ENCODE measurements around the gene NACC2. TPM values are rescaled to one million over a fixed set of nuclear protein-coding genes. Genes with fewer than 3 reads are reported as not detected.

Gene NACC2
- total RNA-seq, 4 donors from 2014 or later = 26.0 to 51.7 (median 43.5) TPM

DNA sequence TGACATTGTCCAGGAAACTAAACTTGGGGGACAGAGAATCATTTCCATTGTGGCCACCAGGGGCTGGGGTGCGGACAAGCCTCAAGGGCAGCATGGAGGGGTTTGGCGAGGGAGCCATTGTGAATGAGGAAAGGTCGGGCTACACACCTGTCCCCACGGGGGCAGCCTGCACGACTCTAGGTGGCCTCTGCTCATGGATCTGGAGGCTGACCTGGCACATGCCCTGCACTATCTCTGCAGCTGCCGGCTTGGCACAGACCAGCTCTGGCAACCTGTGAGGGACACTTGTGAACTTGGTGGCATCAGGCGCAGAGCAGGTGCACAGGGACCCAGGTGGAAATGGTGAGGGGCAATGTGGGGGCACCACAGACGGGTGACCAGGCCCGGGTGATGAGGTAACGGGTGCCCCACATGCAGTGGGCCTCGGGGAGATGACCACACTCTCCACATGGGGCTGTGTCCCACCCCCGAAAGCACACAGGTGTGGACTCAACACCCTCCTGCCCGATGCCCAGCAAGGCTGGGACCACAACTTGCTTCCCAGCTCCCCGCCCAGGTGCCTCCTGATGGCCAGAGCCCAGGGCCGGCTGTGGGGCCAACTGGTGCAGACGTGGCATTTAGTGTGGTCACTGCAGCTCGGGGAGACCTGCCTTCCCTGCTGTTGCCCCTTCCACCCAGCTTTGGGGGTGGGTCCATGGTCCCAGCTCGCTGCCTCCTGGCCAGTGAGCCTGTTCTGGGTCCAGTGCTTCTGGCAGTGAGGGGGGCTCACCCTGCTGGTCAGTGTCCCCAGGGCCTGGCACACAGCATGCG, 73.0 kb downstream of the NACC2 start:
- TF ChIP-seq, protein P1, sequence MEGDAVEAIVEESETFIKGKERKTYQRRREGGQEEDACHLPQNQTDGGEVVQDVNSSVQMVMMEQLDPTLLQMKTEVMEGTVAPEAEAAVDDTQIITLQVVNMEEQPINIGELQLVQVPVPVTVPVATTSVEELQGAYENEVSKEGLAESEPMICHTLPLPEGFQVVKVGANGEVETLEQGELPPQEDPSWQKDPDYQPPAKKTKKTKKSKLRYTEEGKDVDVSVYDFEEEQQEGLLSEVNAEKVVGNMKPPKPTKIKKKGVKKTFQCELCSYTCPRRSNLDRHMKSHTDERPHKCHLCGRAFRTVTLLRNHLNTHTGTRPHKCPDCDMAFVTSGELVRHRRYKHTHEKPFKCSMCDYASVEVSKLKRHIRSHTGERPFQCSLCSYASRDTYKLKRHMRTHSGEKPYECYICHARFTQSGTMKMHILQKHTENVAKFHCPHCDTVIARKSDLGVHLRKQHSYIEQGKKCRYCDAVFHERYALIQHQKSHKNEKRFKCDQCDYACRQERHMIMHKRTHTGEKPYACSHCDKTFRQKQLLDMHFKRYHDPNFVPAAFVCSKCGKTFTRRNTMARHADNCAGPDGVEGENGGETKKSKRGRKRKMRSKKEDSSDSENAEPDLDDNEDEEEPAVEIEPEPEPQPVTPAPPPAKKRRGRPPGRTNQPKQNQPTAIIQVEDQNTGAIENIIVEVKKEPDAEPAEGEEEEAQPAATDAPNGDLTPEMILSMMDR (IDR thresholded peaks at IDR 0.05 in 4 of 5, conservative IDR thresholded peaks at IDR 0.05 in 1 of 5) = no peak
- no peak for TF ChIP-seq POLR2A (IDR thresholded peaks at IDR 0.05)
- H3K4me3 ChIP-seq = no peak overlapping the region
- peak overlapping the region in 2 of 4 donors; percentile 19 to 52 for H3K27ac ChIP-seq
- H3K4me1 ChIP-seq = peaks cover 18 to 30% of the 10 kb centered on the region in 2 donors
- peak; percentile 60 to 83 for DNase-seq
- H3K36me3 ChIP-seq = no peaks in the 10 kb centered on the region
- peak; percentile 58 to 80 for ATAC-seq
- H3K9me3 ChIP-seq = no peaks in the 10 kb centered on the region
- in situ Hi-C loops (cut with MboI; ENCODE audit: low sequenced_read_pairs in 4 of 4) (no loop called here), intact Hi-C loops (cut with DNase I; ENCODE audit: low total_unique reads) (no loop called here)
- no peaks in the 10 kb centered on the region for H3K27me3 ChIP-seq

- intact Hi-C loops (cut with DNase I; ENCODE audit: low total_unique reads) = no loop called here
- H3K27ac ChIP-seq = peak overlapping the region in 1 of 4 donors; percentile 52
- peaks cover 14 to 26% of the 10 kb centered on the region in 2 donors for H3K4me1 ChIP-seq
- ATAC-seq (peak; percentile 54 to 64), DNase-seq (peak in 1 of 2 donors; percentile 47)
- H3K9me3 ChIP-seq = no peaks in the 10 kb centered on the region
- H3K4me3 ChIP-seq = no peak overlapping the region
- H3K27me3 ChIP-seq = no peaks in the 10 kb centered on the region
- TF ChIP-seq, protein P1 (IDR thresholded peaks at IDR 0.05 in 4 of 5, conservative IDR thresholded peaks at IDR 0.05 in 1 of 5) = no peak
- TF ChIP-seq POLR2A (IDR thresholded peaks at IDR 0.05) = no peak
- in situ Hi-C loops (cut with MboI; ENCODE audit: low sequenced_read_pairs in 4 of 4) = no loop called here
- H3K36me3 ChIP-seq = no peaks in the 10 kb centered on the region
Measured at GRCh38 chr9:136021171-136021871, 73.8 kb downstream of the NACC2 start.

DNA sequence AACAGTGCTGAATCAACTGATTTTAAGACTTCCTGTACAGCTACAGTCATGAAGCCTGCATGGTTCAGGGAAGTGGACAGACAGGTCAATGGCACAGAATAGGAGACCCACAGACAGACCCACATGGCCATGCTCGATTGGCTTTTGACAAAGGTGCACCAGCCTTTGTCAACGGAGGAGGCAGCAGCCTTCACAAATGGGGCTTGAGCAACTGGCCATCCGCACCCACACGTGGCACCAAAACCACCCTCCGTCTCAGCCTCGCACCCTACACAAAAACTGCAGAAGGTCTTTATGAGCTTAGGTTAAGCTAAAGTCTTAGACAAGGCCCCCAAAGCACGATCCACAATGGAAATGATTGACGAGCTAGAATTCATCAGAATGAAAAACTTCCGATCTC, 74.4 kb downstream of the NACC2 start:
- Histone ChIP-seq H3K4me3 (no peak overlapping the region), H3K9me3 (no peaks in the 10 kb centered on the region), H3K27me3 (no peaks in the 10 kb centered on the region), H3K36me3 (no peaks in the 10 kb centered on the region), H3K27ac (no peak overlapping the region), H3K4me1 (peaks cover 14 to 26% of the 10 kb centered on the region in 2 donors)
- TF ChIP-seq POLR2A (IDR thresholded peaks at IDR 0.05) = no peak
- TF ChIP-seq, protein P1 (IDR thresholded peaks at IDR 0.05 in 4 of 5, conservative IDR thresholded peaks at IDR 0.05 in 1 of 5) = no peak
- ATAC-seq (no peak), DNase-seq (no peak)
- in situ Hi-C loops (cut with MboI; ENCODE audit: low sequenced_read_pairs in 4 of 4) = no loop called here
- intact Hi-C loops (cut with DNase I; ENCODE audit: low total_unique reads) = no loop called here

DNA sequence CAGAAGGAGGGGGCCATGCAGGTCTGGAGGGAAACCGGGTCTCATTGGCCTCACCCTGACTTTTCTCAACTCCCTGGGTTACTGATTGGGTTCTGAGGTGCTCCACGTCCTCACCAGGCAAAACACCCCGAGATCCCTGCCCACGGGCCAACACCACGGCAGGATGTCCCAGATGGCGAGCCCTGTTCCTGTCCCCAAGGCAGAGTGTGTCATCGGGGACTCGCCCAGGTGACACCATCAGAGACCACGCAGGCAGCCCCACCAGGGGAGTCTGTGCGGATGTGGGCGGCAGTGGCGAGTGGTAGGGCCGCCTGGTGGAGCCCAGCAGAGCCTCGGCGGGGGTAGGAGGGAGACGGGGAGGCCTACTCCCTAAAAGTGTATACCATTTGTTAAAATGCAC, 74.9 kb downstream of the NACC2 start:
- Histone ChIP-seq H3K4me3 (no peak overlapping the region), H3K4me1 (peaks cover 14 to 26% of the 10 kb centered on the region in 2 donors), H3K9me3 (no peaks in the 10 kb centered on the region), H3K36me3 (no peaks in the 10 kb centered on the region), H3K27ac (no peak overlapping the region), H3K27me3 (no peaks in the 10 kb centered on the region)
- TF ChIP-seq, protein P1 (IDR thresholded peaks at IDR 0.05 in 4 of 5, conservative IDR thresholded peaks at IDR 0.05 in 1 of 5) = no peak
- no peak for TF ChIP-seq POLR2A (IDR thresholded peaks at IDR 0.05)
- ATAC-seq = no peak
- no peak for DNase-seq
- in situ Hi-C loops (cut with MboI; ENCODE audit: low sequenced_read_pairs in 4 of 4) (no loop called here), intact Hi-C loops (cut with DNase I; ENCODE audit: low total_unique reads) (no loop called here)

Data from gastrocnemius medialis (tissue), 4 donors.